ENCODE results near the gene PIKFYVE. TPM values are rescaled to one million over a fixed set of nuclear protein-coding genes. Genes with fewer than 3 reads are reported as not detected.

Gene PIKFYVE
- total RNA-seq, 1 donor from 2014 or later: 51.6 TPM

DNA sequence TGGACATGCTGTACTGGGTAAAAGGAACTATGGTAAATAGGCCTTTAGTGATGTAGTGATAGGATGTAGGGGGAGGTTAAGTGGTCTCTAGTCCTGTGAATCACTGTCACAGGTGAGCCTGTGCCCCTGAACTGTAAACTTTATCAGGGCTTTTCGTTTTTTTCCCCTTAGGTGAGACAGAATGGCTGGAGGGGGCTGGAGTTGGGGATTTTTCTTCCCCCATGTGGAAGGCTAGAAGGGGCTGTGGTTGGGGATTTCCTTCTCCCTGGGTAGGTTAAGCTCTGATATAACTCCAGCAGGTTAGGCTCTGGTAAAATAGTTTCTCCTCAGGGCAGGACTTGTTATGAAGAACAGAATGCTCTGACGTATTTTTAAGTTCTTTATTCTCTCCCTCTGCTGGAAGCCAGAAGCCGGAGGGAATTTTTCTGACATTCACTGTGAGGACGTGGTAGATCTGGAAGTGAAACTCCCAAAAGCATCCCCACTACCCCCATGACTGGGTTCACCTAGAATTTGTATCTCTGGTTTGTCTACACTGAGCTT, 28.5 kb downstream of the PIKFYVE start:
- no peaks in the 10 kb centered on the region for H3F3A ChIP-seq (ENCODE audit: low read depth)
- H3K4me1 Mint-ChIP-seq: no peaks in the 10 kb centered on the region
- TF ChIP-seq EZH2phosphoT487 (IDR thresholded peaks at IDR 0.05) (no peak), EZH2 (IDR thresholded peaks at IDR 0.05) (no peak)
- TF ChIP-seq, protein P1, sequence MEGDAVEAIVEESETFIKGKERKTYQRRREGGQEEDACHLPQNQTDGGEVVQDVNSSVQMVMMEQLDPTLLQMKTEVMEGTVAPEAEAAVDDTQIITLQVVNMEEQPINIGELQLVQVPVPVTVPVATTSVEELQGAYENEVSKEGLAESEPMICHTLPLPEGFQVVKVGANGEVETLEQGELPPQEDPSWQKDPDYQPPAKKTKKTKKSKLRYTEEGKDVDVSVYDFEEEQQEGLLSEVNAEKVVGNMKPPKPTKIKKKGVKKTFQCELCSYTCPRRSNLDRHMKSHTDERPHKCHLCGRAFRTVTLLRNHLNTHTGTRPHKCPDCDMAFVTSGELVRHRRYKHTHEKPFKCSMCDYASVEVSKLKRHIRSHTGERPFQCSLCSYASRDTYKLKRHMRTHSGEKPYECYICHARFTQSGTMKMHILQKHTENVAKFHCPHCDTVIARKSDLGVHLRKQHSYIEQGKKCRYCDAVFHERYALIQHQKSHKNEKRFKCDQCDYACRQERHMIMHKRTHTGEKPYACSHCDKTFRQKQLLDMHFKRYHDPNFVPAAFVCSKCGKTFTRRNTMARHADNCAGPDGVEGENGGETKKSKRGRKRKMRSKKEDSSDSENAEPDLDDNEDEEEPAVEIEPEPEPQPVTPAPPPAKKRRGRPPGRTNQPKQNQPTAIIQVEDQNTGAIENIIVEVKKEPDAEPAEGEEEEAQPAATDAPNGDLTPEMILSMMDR (IDR thresholded peaks at IDR 0.05): no peak
- H3K4me2 ChIP-seq: no peak overlapping the region
- H3K36me3 ChIP-seq: peaks cover 48% of the 10 kb centered on the region
- no peaks in the 10 kb centered on the region for H3K27me3 Mint-ChIP-seq (ENCODE audit: insufficient read depth, low read depth)
- no peak overlapping the region for H3K27ac Mint-ChIP-seq
- H3K4me3 Mint-ChIP-seq: no peak overlapping the region
- no peaks in the 10 kb centered on the region for H3K27me3 ChIP-seq
- peaks cover 53% of the 10 kb centered on the region for H3K36me3 Mint-ChIP-seq
- no peak for DNase-seq (ENCODE audit: low spot score)
- no peak overlapping the region for H3K27ac ChIP-seq
- peaks cover 16% of the 10 kb centered on the region for H4K20me1 ChIP-seq (ENCODE audit: low read depth)
- no peak overlapping the region for H3K4me3 ChIP-seq
- H2AFZ ChIP-seq (replicated peaks): no peak overlapping the region
- H3K79me2 ChIP-seq (ENCODE audit: low read depth): peaks cover 55% of the 10 kb centered on the region
- no peaks in the 10 kb centered on the region for H3K9me3 ChIP-seq (ENCODE audit: low read depth)
- no peaks in the 10 kb centered on the region for H3K4me1 ChIP-seq
- no peak overlapping the region for H3K9ac ChIP-seq
- peaks cover 12% of the 10 kb centered on the region for H3K9me3 Mint-ChIP-seq

DNA sequence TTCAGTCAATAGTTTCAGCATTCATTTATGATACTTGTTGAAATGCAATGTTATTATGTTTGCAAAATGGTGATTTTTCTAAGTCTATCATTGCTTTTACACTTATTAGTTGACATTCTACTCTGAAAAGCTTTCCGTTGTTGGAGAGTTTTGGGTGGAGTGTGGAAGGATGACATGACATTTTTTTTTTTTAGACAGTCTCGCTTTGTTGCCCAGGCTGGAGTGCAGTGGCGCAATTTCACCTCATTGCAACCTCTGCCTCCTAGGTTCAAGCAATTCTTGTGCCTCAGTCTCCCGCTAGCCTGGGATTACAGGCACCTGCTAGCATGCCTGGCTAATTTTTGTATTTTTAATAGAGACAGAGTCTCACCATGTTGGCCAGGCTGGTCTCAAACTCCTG, 29.8 kb downstream of the PIKFYVE start:
- Histone ChIP-seq H3K9ac (no peak overlapping the region), H3K27ac (no peak overlapping the region), H3K9me3 (ENCODE audit: low read depth) (no peaks in the 10 kb centered on the region), H3K4me3 (no peak overlapping the region), H3K36me3 (peaks cover 42% of the 10 kb centered on the region), H3K4me2 (no peak overlapping the region), H3K27me3 (no peaks in the 10 kb centered on the region), H3K4me1 (no peaks in the 10 kb centered on the region), H4K20me1 (ENCODE audit: low read depth) (peaks cover 16% of the 10 kb centered on the region), H3F3A (ENCODE audit: low read depth) (no peaks in the 10 kb centered on the region), H2AFZ (replicated peaks) (no peak overlapping the region), H3K79me2 (ENCODE audit: low read depth) (peaks cover 47% of the 10 kb centered on the region)
- H3K36me3 Mint-ChIP-seq: peaks cover 49% of the 10 kb centered on the region
- no peak for TF ChIP-seq EZH2phosphoT487 (IDR thresholded peaks at IDR 0.05)
- TF ChIP-seq, protein P1 (IDR thresholded peaks at IDR 0.05): no peak
- no peak overlapping the region for H3K27ac Mint-ChIP-seq
- H3K4me3 Mint-ChIP-seq: no peak overlapping the region
- peaks cover 3% of the 10 kb centered on the region for H3K9me3 Mint-ChIP-seq
- H3K27me3 Mint-ChIP-seq (ENCODE audit: insufficient read depth, low read depth): no peaks in the 10 kb centered on the region
- H3K4me1 Mint-ChIP-seq: no peaks in the 10 kb centered on the region
- no peak for DNase-seq (ENCODE audit: low spot score)

DNA sequence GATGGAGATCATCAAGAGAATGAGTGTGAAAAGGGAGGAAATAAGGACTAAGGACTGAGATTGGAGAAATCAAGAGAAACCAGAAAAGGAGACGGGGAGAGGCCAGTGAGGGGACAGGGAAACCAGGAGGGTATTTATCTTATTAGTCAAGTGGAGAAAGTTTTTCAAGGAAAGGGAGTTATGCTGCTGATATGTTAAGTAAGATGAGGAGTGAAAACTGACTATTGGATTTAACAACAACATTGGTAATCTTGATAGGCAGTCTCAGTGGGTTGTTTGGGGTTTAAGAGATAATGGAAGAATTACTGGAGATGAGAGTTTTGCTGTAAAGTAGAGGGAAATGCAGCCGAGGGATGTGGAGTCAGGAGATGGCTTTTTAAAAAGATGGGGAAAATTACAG, 30.6 kb downstream of the PIKFYVE start:
- Histone ChIP-seq H3K4me3 (no peak overlapping the region), H4K20me1 (ENCODE audit: low read depth) (peaks cover 16% of the 10 kb centered on the region), H3K36me3 (peaks cover 44% of the 10 kb centered on the region), H3F3A (ENCODE audit: low read depth) (no peaks in the 10 kb centered on the region), H3K9ac (no peak overlapping the region), H3K27ac (no peak overlapping the region), H3K9me3 (ENCODE audit: low read depth) (no peaks in the 10 kb centered on the region), H3K79me2 (ENCODE audit: low read depth) (peaks cover 39% of the 10 kb centered on the region), H3K27me3 (no peaks in the 10 kb centered on the region), H3K4me2 (no peak overlapping the region), H3K4me1 (no peaks in the 10 kb centered on the region), H2AFZ (replicated peaks) (no peak overlapping the region)
- Mint-ChIP-seq H3K9me3 (no peaks in the 10 kb centered on the region), H3K4me3 (no peak overlapping the region), H3K27me3 (ENCODE audit: insufficient read depth, low read depth) (no peaks in the 10 kb centered on the region), H3K27ac (no peak overlapping the region), H3K36me3 (peaks cover 42% of the 10 kb centered on the region), H3K4me1 (no peaks in the 10 kb centered on the region)
- TF ChIP-seq, protein P1 (IDR thresholded peaks at IDR 0.05): no peak
- no peak for TF ChIP-seq EZH2 (IDR thresholded peaks at IDR 0.05)
- TF ChIP-seq EZH2phosphoT487 (IDR thresholded peaks at IDR 0.05): no peak
- DNase-seq (ENCODE audit: low spot score): no peak
